GM23248 (cell line): ENCODE results near the gene PIP5K1C.

Experiments used
- EZH2 ChIP-seq: fragments of 200-600 bp; sonication (generic); IDR thresholded peaks from 2 replicates; pipeline ENCODE4 v1.6.1; 2018; ENCODE audit warnings: antibody characterized with exemption, mild to moderate bottlenecking; ENCODE audit not compliant: insufficient read depth, poor library complexity, severe bottlenecking
- EZH2phosphoT487 ChIP-seq: fragments of 200-600 bp; sonication (generic); IDR thresholded peaks from 2 replicates; pipeline ENCODE4 v1.6.1; 2018; ENCODE audit warnings: antibody characterized with exemption, moderate library complexity, mild to moderate bottlenecking, low read depth; ENCODE audit not compliant: insufficient read depth

DNA sequence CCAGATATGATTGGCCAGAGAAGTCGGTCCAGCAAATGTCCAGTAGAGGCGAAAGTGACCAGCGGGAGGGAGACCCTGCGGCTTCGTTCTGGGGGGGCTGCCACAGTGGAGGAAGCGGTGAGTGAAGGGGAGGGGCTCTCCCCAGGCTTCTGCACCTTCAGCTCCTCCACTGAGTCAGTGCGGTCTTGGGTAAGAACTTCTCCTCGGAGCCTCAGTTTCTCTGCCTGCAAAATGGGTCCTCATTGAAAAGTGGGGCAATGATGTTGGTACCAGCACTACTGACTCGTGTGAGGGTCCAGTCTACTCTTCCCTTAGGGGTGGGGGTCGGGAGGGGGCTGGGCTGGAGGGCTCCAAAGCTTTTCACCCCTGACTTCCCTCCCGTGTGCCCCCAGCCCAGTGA lies 110.8 kb downstream of the PIP5K1C start:
- TF ChIP-seq EZH2phosphoT487 (no peak), EZH2 (no peak)
